Stimulated activated naive B cell treated with anti-CD40 and anti-IgM and Interleukin-4, amounts not matched to agents 10 μg/mL and 1 μg/mL and 100 μg/mL, for 72 hours (primary cell): ENCODE results near the gene TNC.

Experiments
- ATAC-seq, 2 donors: fragments of 150-1000 bp; cut with Tn5 transposase; replicated peaks; 2 replicates each; pipeline ENCODE4 v1.10.0; 2021; ENCODE audit warnings: moderate library complexity in 1 of 2
- DNase-seq: peaks from one replicate; pipeline ENCODE4 v3.0.0; 2021
- H3K27ac Mint-ChIP-seq: one replicate; pipeline ENCODE4 v1.8.0; 2022; ENCODE audit warnings: mild to moderate bottlenecking, mixed read lengths
- H3K27me3 Mint-ChIP-seq, 2 donors: one replicate each; pipeline ENCODE4 v1.8.0; 2022; ENCODE audit warnings: mixed read lengths in 2 of 2
- H3K36me3 Mint-ChIP-seq, 2 donors: one replicate each; pipeline ENCODE4 v1.8.0; 2022; ENCODE audit warnings: mixed read lengths in 2 of 2, mild to moderate bottlenecking in 1 of 2
- H3K4me1 Mint-ChIP-seq, 2 donors: one replicate each; pipeline ENCODE4 v1.8.0; 2022; ENCODE audit warnings: mixed read lengths in 2 of 2, mild to moderate bottlenecking in 1 of 2
- H3K4me3 Mint-ChIP-seq, 2 donors: one replicate each; pipeline ENCODE4 v1.8.0; 2022; ENCODE audit warnings: mild to moderate bottlenecking in 2 of 2, mixed read lengths in 2 of 2, moderate library complexity in 1 of 2
- H3K9me3 Mint-ChIP-seq, 2 donors: one replicate each; pipeline ENCODE4 v1.8.0; 2022; ENCODE audit warnings: mixed read lengths in 2 of 2, mild to moderate bottlenecking in 1 of 2

Gene TNC

DNA sequence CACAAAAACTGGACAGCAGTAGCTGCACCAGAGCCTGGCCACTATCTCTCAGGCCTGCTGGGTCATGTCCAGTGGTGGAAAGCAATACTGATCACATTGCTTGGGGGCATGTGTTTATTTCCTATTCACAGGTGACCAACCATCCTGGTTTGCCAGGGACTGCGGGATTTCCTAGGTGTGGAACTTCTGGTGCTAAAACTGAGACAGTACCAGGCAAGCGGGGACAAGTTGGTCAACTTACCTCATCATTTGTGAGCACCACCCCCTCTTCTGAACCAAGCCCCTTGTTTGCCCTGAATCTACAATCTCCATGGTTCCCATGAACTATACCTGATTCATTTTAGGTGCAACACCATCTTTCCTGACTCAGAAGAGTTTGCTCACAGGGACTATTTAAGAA is 81.3 kb downstream of the TNC start:
- no peaks in the 10 kb centered on the region for H3K36me3 Mint-ChIP-seq
- no peak overlapping the region for H3K4me3 Mint-ChIP-seq
- peaks cover 9 to 13% of the 10 kb centered on the region in 2 donors for H3K4me1 Mint-ChIP-seq
- no peak for DNase-seq
- no peak for ATAC-seq
- H3K27me3 Mint-ChIP-seq, result peaks cover 24 to 44% of the 10 kb centered on the region in 2 donors
- H3K9me3 Mint-ChIP-seq, result no peaks in the 10 kb centered on the region
- H3K27ac Mint-ChIP-seq, result peak overlapping the region; percentile 85

GRCh38 chr9:115035841-115036612 is 81.9 kb downstream of the TNC start:
- peak; percentile 44 for DNase-seq
- H3K27ac Mint-ChIP-seq, result peak overlapping the region; percentile 85

GRCh38 chr9:115034801-115035200 is 83.2 kb downstream of the TNC start:
- DNase-seq (no peak), ATAC-seq (no peak)
- Mint-ChIP-seq H3K4me1 (peaks cover 9 to 13% of the 10 kb centered on the region in 2 donors), H3K9me3 (no peaks in the 10 kb centered on the region), H3K36me3 (no peaks in the 10 kb centered on the region), H3K4me3 (no peak overlapping the region), H3K27ac (no peak overlapping the region), H3K27me3 (peaks cover 24 to 43% of the 10 kb centered on the region in 2 donors)

More at GRCh38 chr9:115035841-115036612, 81.9 kb downstream of the TNC start:
- Mint-ChIP-seq H3K4me3 (peak overlapping the region in 1 of 2 donors; percentile 17), H3K9me3 (no peaks in the 10 kb centered on the region), H3K36me3 (no peaks in the 10 kb centered on the region), H3K4me1 (peaks cover 9 to 13% of the 10 kb centered on the region in 2 donors), H3K27me3 (peaks cover 28 to 44% of the 10 kb centered on the region in 2 donors)
- ATAC-seq, result peak; percentile 81 to 82

DNA sequence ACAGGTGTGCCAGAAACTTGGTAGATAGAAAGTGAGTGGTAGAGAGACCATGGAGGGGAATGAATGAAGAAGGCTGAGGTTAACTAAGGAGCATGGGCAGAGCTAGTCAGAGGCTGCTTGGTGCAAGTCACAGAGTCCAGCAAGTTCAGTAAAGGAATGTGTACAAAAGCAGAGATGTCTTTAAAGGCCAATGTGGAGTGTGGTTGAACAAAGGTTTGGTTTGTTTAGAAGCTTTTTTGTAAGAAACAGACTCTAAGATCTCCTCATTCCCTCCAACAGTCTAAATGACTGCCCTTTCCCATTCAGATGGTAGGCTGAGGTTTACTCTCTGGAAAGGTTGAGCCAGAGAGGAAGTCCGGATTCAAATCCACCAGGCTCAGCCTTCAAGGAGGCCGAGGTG is 84.2 kb downstream of the TNC start:
- no peak for DNase-seq
- ATAC-seq, result no peak

GRCh38 chr9:115032296-115032695 is 85.7 kb downstream of the TNC start:
- H3K27ac Mint-ChIP-seq, result no peak overlapping the region
- ATAC-seq (no peak), DNase-seq (no peak)
- H3K4me3 Mint-ChIP-seq, result no peak overlapping the region
- peaks cover 9 to 13% of the 10 kb centered on the region in 2 donors for H3K4me1 Mint-ChIP-seq
- no peaks in the 10 kb centered on the region for H3K9me3 Mint-ChIP-seq
- H3K36me3 Mint-ChIP-seq, result no peaks in the 10 kb centered on the region
- peaks cover 15 to 35% of the 10 kb centered on the region in 2 donors for H3K27me3 Mint-ChIP-seq

More for the DNA sequence above, 84.2 kb downstream of the TNC start:
- Mint-ChIP-seq H3K9me3 (no peaks in the 10 kb centered on the region), H3K27ac (no peak overlapping the region), H3K4me3 (no peak overlapping the region), H3K36me3 (no peaks in the 10 kb centered on the region), H3K27me3 (peaks cover 14 to 34% of the 10 kb centered on the region in 2 donors), H3K4me1 (peaks cover 9 to 13% of the 10 kb centered on the region in 2 donors)

DNA sequence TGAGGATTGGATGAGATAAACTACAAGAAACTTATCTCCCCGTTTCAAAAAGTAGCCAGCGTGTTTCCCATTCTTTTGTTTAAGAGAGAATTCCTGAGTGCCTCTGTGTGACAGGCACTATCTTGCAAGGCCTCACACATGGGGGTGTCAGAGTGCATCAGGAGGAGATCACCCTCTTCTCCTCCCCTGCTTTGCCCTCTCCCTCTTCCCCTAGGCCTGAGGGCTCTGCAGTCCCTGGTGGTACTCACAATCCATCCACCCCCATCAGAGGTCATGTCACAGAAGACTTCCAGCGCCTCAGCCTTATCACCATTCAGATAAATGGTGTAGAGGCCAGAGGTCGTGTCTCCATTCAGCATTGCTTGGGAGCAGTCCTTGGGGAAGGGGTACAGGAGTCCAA is 88.0 kb downstream of the TNC start:
- Mint-ChIP-seq H3K4me1 (no peaks in the 10 kb centered on the region), H3K9me3 (no peaks in the 10 kb centered on the region), H3K36me3 (no peaks in the 10 kb centered on the region), H3K4me3 (no peak overlapping the region), H3K27me3 (peaks cover 23 to 39% of the 10 kb centered on the region in 2 donors), H3K27ac (no peak overlapping the region)
- no peak for DNase-seq
- no peak for ATAC-seq

GRCh38 chr9:115025721-115026120 is 92.2 kb downstream of the TNC start:
- no peaks in the 10 kb centered on the region for H3K9me3 Mint-ChIP-seq
- H3K27ac Mint-ChIP-seq, result no peak overlapping the region
- no peaks in the 10 kb centered on the region for H3K4me1 Mint-ChIP-seq
- H3K36me3 Mint-ChIP-seq, result no peaks in the 10 kb centered on the region
- peaks cover 22 to 57% of the 10 kb centered on the region in 2 donors for H3K27me3 Mint-ChIP-seq
- DNase-seq, result no peak
- ATAC-seq, result no peak
- no peak overlapping the region for H3K4me3 Mint-ChIP-seq

GRCh38 chr9:115024925-115025535 is 92.9 kb downstream of the TNC start:
- Mint-ChIP-seq H3K27me3 (peaks cover 18 to 51% of the 10 kb centered on the region in 2 donors), H3K9me3 (no peaks in the 10 kb centered on the region), H3K4me1 (no peaks in the 10 kb centered on the region), H3K4me3 (no peak overlapping the region), H3K27ac (no peak overlapping the region), H3K36me3 (no peaks in the 10 kb centered on the region)
- ATAC-seq (no peak), DNase-seq (no peak)

DNA sequence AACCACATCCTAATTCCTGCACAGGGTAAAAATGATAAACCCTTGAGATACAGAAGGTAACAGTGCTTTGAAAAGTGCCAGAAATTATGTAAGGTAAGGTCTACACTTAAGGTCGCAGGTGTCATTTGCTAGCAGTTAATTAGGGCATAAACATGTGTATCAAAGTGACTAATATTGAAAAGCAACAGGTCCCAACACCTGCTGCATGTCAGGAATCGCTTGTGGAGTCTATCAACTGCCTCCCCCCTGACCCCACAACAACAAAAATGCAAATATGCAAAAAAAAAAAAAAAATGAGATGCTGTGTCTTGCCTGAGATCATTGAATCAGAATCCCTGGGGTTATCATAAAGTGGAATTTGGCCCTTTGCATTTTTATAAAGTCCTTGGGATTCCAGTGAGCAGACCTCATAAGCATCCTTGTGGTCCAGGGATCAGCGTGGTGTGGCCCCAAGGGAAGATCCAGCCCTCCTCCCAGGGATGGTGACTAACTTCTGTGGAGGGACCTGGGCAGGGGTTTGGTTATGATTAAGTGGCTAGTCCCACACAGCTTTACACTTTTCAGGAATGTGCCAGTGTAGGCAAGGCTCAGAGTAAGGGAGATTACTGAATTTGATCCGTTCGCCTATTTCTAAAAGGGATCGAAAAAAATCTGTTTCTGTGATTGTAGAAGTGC is 95.1 kb downstream of the TNC start:
- no peaks in the 10 kb centered on the region for H3K36me3 Mint-ChIP-seq
- H3K27ac Mint-ChIP-seq, result no peak overlapping the region
- no peaks in the 10 kb centered on the region for H3K9me3 Mint-ChIP-seq
- no peak overlapping the region for H3K4me3 Mint-ChIP-seq
- no peaks in the 10 kb centered on the region for H3K4me1 Mint-ChIP-seq
- H3K27me3 Mint-ChIP-seq, result peaks cover 21 to 49% of the 10 kb centered on the region in 2 donors
- no peak for DNase-seq
- ATAC-seq, result no peak

GRCh38 chr9:115018547-115019435 is 99.2 kb downstream of the TNC start:
- no peak overlapping the region for H3K27ac Mint-ChIP-seq
- H3K9me3 Mint-ChIP-seq, result no peaks in the 10 kb centered on the region
- DNase-seq, result no peak
- H3K27me3 Mint-ChIP-seq, result peaks cover 19 to 39% of the 10 kb centered on the region in 2 donors
- ATAC-seq, result peak in 1 of 2 donors; percentile 20
- no peaks in the 10 kb centered on the region for H3K36me3 Mint-ChIP-seq
- peaks cover 4 to 7% of the 10 kb centered on the region in 2 donors for H3K4me1 Mint-ChIP-seq
- no peak overlapping the region for H3K4me3 Mint-ChIP-seq

GRCh38 chr9:115016344-115016743 is 101.6 kb downstream of the TNC start:
- Mint-ChIP-seq H3K27ac (no peak overlapping the region), H3K4me3 (no peak overlapping the region)

DNA sequence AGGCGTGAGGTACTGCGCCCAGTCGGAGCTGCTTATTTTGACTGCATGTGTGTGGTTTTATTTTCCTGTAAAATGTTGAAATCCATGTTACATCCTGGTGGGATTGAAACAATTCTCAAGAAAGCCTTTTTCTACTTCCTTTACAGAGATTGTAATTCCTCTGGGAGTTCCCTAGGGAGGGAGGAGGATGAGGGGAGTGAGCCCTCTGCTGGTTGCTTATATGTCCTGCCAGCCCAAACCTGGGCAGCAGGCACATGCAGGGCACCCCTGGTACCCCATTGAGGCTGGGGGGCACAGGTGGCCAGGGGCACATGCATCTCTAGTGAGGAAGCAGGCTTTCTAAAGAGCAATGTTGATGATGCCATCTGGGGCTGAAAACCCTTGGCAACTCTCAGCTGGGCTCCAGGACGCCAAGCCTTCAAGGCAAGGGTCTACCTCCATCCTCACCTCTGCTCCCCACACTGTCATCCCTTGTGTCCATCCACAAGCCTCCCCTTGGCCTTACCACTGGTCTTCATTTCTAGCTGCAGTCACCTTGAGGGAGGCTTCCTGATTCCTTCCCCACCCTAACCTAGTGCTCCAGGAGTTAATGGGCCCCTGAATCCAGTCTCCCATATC is 102.8 kb downstream of the TNC start:
- Mint-ChIP-seq H3K9me3 (no peaks in the 10 kb centered on the region), H3K27ac (no peak overlapping the region), H3K4me1 (peaks cover 5 to 14% of the 10 kb centered on the region in 2 donors), H3K36me3 (no peaks in the 10 kb centered on the region), H3K4me3 (no peak overlapping the region), H3K27me3 (peaks cover 22 to 32% of the 10 kb centered on the region in 2 donors)
- DNase-seq (no peak), ATAC-seq (no peak)

More at GRCh38 chr9:115016344-115016743, 101.6 kb downstream of the TNC start:
- no peaks in the 10 kb centered on the region for H3K9me3 Mint-ChIP-seq
- H3K4me1 Mint-ChIP-seq, result peaks cover 5 to 14% of the 10 kb centered on the region in 2 donors
- no peaks in the 10 kb centered on the region for H3K36me3 Mint-ChIP-seq
- no peak for DNase-seq
- ATAC-seq, result no peak
- peaks cover 28 to 34% of the 10 kb centered on the region in 2 donors for H3K27me3 Mint-ChIP-seq

DNA sequence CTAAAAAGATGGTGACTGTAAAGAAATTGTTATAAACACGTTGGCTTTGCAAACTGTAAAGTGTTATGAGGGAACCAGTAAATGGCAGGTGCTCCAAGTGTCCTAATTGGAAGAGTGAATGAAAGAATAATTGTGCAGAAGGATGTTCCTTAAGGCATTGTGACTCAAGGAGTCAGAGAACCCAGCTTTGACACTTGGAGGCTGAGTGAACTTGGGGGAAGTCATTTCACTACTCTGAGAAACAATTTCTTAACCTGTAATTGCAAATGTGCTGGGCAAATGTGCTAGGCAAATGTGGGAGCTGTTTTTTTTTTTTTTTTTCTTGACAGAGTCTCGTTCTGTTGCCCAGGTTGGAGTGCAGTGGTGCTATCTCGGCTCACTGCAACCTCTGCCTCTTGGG is 103.5 kb downstream of the TNC start:
- Mint-ChIP-seq H3K4me3 (no peak overlapping the region), H3K9me3 (no peaks in the 10 kb centered on the region), H3K4me1 (peaks cover 5 to 14% of the 10 kb centered on the region in 2 donors), H3K36me3 (no peaks in the 10 kb centered on the region), H3K27me3 (peaks cover 26 to 32% of the 10 kb centered on the region in 2 donors), H3K27ac (peak overlapping the region; percentile 15)
- ATAC-seq (no peak), DNase-seq (no peak)
